Activated CD8-positive, alpha-beta T cell treated with anti-CD3 and anti-CD28 coated beads for 36 hours (primary cell): ENCODE data around the gene PTCHD4. TPM values are rescaled to one million over a fixed set of nuclear protein-coding genes. Genes with fewer than 3 reads are reported as not detected.

Source experiments
- ATAC-seq: fragments of 200-7000 bp; cut with Tn5 transposase; one replicate; pipeline ENCODE4 v1.10.0; 2021; ENCODE audit warnings: mild to moderate bottlenecking, moderate library complexity
- CTCF ChIA-PET: fragments of 350-600 bp; sonication (Branson Sonifier 250); formaldehyde crosslinking; loops from one replicate; lab custom pipeline; 2021; ENCODE audit warnings: antibody characterized with exemption; lab: Charles Lee
- POLR2A ChIA-PET: fragments of 350-600 bp; sonication (Branson Sonifier 250); formaldehyde crosslinking; loops from one replicate; lab custom pipeline; 2021; ENCODE audit warnings: antibody characterized with exemption; lab: Charles Lee
- DNase-seq: peaks from one replicate; pipeline ENCODE4 v3.0.0-alpha.2; 2020
- H3K27ac Mint-ChIP-seq: one replicate; pipeline ENCODE4 v1.8.0; 2021; ENCODE audit warnings: mild to moderate bottlenecking, mixed read lengths
- H3K27me3 Mint-ChIP-seq: one replicate; pipeline ENCODE4 v1.8.0; 2021; ENCODE audit warnings: mixed read lengths
- H3K36me3 Mint-ChIP-seq: one replicate; pipeline ENCODE4 v1.8.0; 2021; ENCODE audit warnings: low read depth, mixed read lengths
- H3K4me1 Mint-ChIP-seq: one replicate; pipeline ENCODE4 v1.8.0; 2021; ENCODE audit warnings: low read depth, mixed read lengths
- H3K4me3 Mint-ChIP-seq: one replicate; pipeline ENCODE4 v1.8.0; 2021; ENCODE audit warnings: mild to moderate bottlenecking, moderate library complexity, mixed read lengths
- H3K9me3 Mint-ChIP-seq: one replicate; pipeline ENCODE4 v1.8.0; 2021; ENCODE audit warnings: mixed read lengths
- CTCF ChIP-seq: fragments of 200-600 bp; IDR thresholded peaks from one replicate; pipeline ENCODE4 v1.8.0; 2022; ENCODE audit warnings: antibody characterized with exemption, mild to moderate bottlenecking
- intact Hi-C: fragments of 100-400 bp; cut with micrococcal nuclease; formaldehyde crosslinking; loops from one replicate; pipeline ENCODE4 v1.10.0; 2022
- total RNA-seq, 2 experiments: library from RNA; stranded (reverse); gene quantifications; one replicate each; pipeline ENCODE4 v1.2.3, GENCODE V29; 2021

The PTCHD4 gene
- total RNA-seq, 2 experiments from 2014 or later = not detected

- ChIA-PET CTCF (no interaction called here), POLR2A (no interaction called here)
- Mint-ChIP-seq H3K4me3 (no peak overlapping the region), H3K27me3 (peaks cover 2% of the 10 kb centered on the region), H3K9me3 (no peaks in the 10 kb centered on the region), H3K36me3 (no peaks in the 10 kb centered on the region), H3K27ac (no peak overlapping the region), H3K4me1 (no peaks in the 10 kb centered on the region)
- no peak for TF ChIP-seq CTCF
- intact Hi-C loops = no loop called here
- DNase-seq (no peak), ATAC-seq (no peak)
Measured at GRCh38 chr6:48100588-48100895, 10.5 kb downstream of the PTCHD4 start.

GRCh38 chr6:48099713-48100587 lies 11.0 kb downstream of the PTCHD4 start:
- TF ChIP-seq CTCF = no peak
- Mint-ChIP-seq H3K4me3 (no peak overlapping the region), H3K36me3 (no peaks in the 10 kb centered on the region), H3K27ac (no peak overlapping the region), H3K27me3 (peaks cover 2% of the 10 kb centered on the region), H3K9me3 (no peaks in the 10 kb centered on the region), H3K4me1 (no peaks in the 10 kb centered on the region)
- intact Hi-C loops = no loop called here
- ChIA-PET POLR2A (no interaction called here), CTCF (interaction anchor here (1.3 kb wide), 1 partner anchor 16 kb away, joined by 6 read pairs; no protein-coding TSS in a partner anchor)
- DNase-seq (no peak), ATAC-seq (no peak)

GRCh38 chr6:48098923-48099322 lies 12.1 kb downstream of the PTCHD4 start:
- no peak for DNase-seq
- H3K4me1 Mint-ChIP-seq = no peaks in the 10 kb centered on the region
- H3K27me3 Mint-ChIP-seq = peaks cover 2% of the 10 kb centered on the region
- intact Hi-C loops = no loop called here
- H3K27ac Mint-ChIP-seq = no peak overlapping the region
- ATAC-seq = no peak
- TF ChIP-seq CTCF = no peak
- H3K9me3 Mint-ChIP-seq = no peaks in the 10 kb centered on the region
- no peak overlapping the region for H3K4me3 Mint-ChIP-seq
- ChIA-PET POLR2A (no interaction called here), CTCF (interaction anchor here (1.3 kb wide), 1 partner anchor 15 kb away, joined by 6 read pairs; no protein-coding TSS in a partner anchor)
- no peaks in the 10 kb centered on the region for H3K36me3 Mint-ChIP-seq

GRCh38 chr6:48092550-48093217 lies 18.3 kb downstream of the PTCHD4 start:
- H3K9me3 Mint-ChIP-seq = no peaks in the 10 kb centered on the region
- POLR2A ChIA-PET = no interaction called here
- TF ChIP-seq CTCF = no peak
- peaks cover 3% of the 10 kb centered on the region for H3K27me3 Mint-ChIP-seq
- intact Hi-C loops = no loop called here
- H3K36me3 Mint-ChIP-seq = no peaks in the 10 kb centered on the region
- H3K4me1 Mint-ChIP-seq = no peaks in the 10 kb centered on the region
- DNase-seq = no peak
- CTCF ChIA-PET = no interaction called here
- H3K4me3 Mint-ChIP-seq = no peak overlapping the region
- no peak for ATAC-seq
- no peak overlapping the region for H3K27ac Mint-ChIP-seq

GRCh38 chr6:48090546-48090945 lies 20.5 kb downstream of the PTCHD4 start:
- intact Hi-C loops = no loop called here
- H3K27me3 Mint-ChIP-seq = peaks cover 2% of the 10 kb centered on the region
- no peak overlapping the region for H3K27ac Mint-ChIP-seq

More at GRCh38 chr6:48090546-48090945, 20.5 kb downstream of the PTCHD4 start:
- Mint-ChIP-seq H3K4me3 (no peak overlapping the region), H3K36me3 (no peaks in the 10 kb centered on the region), H3K9me3 (no peaks in the 10 kb centered on the region), H3K4me1 (no peaks in the 10 kb centered on the region)
- POLR2A ChIA-PET = no interaction called here
- CTCF ChIA-PET = no interaction called here
- ATAC-seq (no peak), DNase-seq (no peak)
- no peak for TF ChIP-seq CTCF
